Gastroesophageal sphincter (tissue), 3 donors: ENCODE data around the gene BDH2.

Source experiments
- CTCF ChIP-seq, 4 experiments: fragments of 200-600 bp in 2 of 4; fragments of 450-650 bp in 2 of 4; sonication (generic) in 1 of 4; IDR thresholded peaks; one replicate each; pipeline ENCODE4 v1.5.1; 2017 to 2019; ENCODE audit warnings: antibody characterized with exemption in 4 of 4, mild to moderate bottlenecking in 2 of 4, moderate library complexity in 2 of 4
- EP300 ChIP-seq: sonication (generic); formaldehyde crosslinking; IDR thresholded peaks from one replicate; pipeline ENCODE4 v1.6.1; 2017; ENCODE audit warnings: antibody characterized with exemption, mild to moderate bottlenecking
- POLR2A ChIP-seq, 2 donors: fragments of 450-650 bp; IDR thresholded peaks; one replicate each; pipeline ENCODE4 v1.6.1; 2017; ENCODE audit warnings: antibody characterized with exemption in 2 of 2, mild to moderate bottlenecking in 2 of 2, moderate library complexity in 1 of 2
- POLR2AphosphoS5 ChIP-seq: sonication (generic); formaldehyde crosslinking; IDR thresholded peaks from one replicate; pipeline ENCODE4 v1.6.1; 2017; ENCODE audit warnings: antibody characterized with exemption

GRCh38 chr4:103091601-103092223 is 7.9 kb downstream of the BDH2 start:
- TF ChIP-seq CTCF (IDR thresholded peaks at IDR 0.05): peak in 3 of 4 experiments; percentile 39 to 57 (median 44)
- TF ChIP-seq POLR2AphosphoS5: no peak
- no peak for TF ChIP-seq POLR2A (IDR thresholded peaks at IDR 0.05)
- no peak for TF ChIP-seq EP300
